DND-41 (cell line): ENCODE results near the gene ZNF333.

Experiments used
- ATAC-seq: fragments of 200-7000 bp; cut with Tn5 transposase; 3 replicates; pipeline ENCODE4 v1.9.1; 2021; ENCODE audit warnings: low read depth; ENCODE audit not compliant: insufficient read depth
- DNase-seq: peaks from one replicate; pipeline ENCODE4 v3.0.0-alpha.2; 2020
- H2AFZ ChIP-seq: 2 replicates; pipeline ENCODE4 v1.6.0; 2012; ENCODE audit warnings: low read depth, low read length
- H3K27ac ChIP-seq: 2 replicates; pipeline ENCODE4 v1.5.1; 2012; ENCODE audit warnings: low read length, inconsistent platforms
- H3K27me3 ChIP-seq: fragments of 200-600 bp; sonication (generic); 2 replicates; pipeline ENCODE4 v1.6.0; 2012; ENCODE audit warnings: low read length, mild to moderate bottlenecking, inconsistent platforms; ENCODE audit not compliant: insufficient read depth, poor library complexity
- H3K36me3 ChIP-seq: 2 replicates; pipeline ENCODE4 v1.5.1; 2012; ENCODE audit warnings: low read length, inconsistent platforms; ENCODE audit not compliant: insufficient read depth
- H3K4me1 ChIP-seq: 2 replicates; pipeline ENCODE4 v1.5.1; 2012; ENCODE audit warnings: mild to moderate bottlenecking, low read length; ENCODE audit not compliant: insufficient read depth
- H3K4me2 ChIP-seq: 2 replicates; pipeline ENCODE4 v1.6.0; 2012; ENCODE audit warnings: mild to moderate bottlenecking, moderate library complexity, low read length, inconsistent platforms; ENCODE audit not compliant: insufficient read depth
- H3K4me3 ChIP-seq, 2 experiments: fragments of 200-600 bp in 1 of 2; shearing (Covaris generic) in 1 of 2; 2 replicates each; pipeline ENCODE4 v1.5.1; 2012 to 2016; ENCODE audit warnings: inconsistent platforms in 2 of 2, low read length in 2 of 2, mild to moderate bottlenecking in 2 of 2, low read depth in 1 of 2, moderate library complexity in 1 of 2
- H3K79me2 ChIP-seq: 2 replicates; pipeline ENCODE4 v1.6.0; 2012; ENCODE audit warnings: low read length, inconsistent platforms; ENCODE audit not compliant: insufficient read depth
- H3K9ac ChIP-seq: 2 replicates; pipeline ENCODE4 v1.6.0; 2012; ENCODE audit warnings: low read depth, mild to moderate bottlenecking, inconsistent platforms, low read length, moderate library complexity
- H3K9me3 ChIP-seq: 2 replicates; pipeline ENCODE4 v1.5.1; 2012; ENCODE audit warnings: low read length, moderate library complexity, mild to moderate bottlenecking, inconsistent platforms; ENCODE audit not compliant: insufficient read depth, severe bottlenecking
- H4K20me1 ChIP-seq: 2 replicates; pipeline ENCODE4 v1.6.0; 2012; ENCODE audit warnings: low read length; ENCODE audit not compliant: insufficient read depth
- EZH2 ChIP-seq: IDR thresholded peaks from 3 replicates; pipeline ENCODE4 v1.6.1; 2012; ENCODE audit warnings: borderline replicate concordance, low read depth, mild to moderate bottlenecking, moderate library complexity, low read length, inconsistent platforms; ENCODE audit not compliant: severe bottlenecking
- TF ChIP-seq, protein P1 (sequence below): IDR thresholded peaks from 2 replicates; pipeline ENCODE4 v1.5.1; 2012; ENCODE audit warnings: borderline replicate concordance, low read length, moderate library complexity, mild to moderate bottlenecking; ENCODE audit not compliant: poor library complexity, severe bottlenecking; ENCODE audit errors: extremely low read depth

ZNF333 gene

DNA sequence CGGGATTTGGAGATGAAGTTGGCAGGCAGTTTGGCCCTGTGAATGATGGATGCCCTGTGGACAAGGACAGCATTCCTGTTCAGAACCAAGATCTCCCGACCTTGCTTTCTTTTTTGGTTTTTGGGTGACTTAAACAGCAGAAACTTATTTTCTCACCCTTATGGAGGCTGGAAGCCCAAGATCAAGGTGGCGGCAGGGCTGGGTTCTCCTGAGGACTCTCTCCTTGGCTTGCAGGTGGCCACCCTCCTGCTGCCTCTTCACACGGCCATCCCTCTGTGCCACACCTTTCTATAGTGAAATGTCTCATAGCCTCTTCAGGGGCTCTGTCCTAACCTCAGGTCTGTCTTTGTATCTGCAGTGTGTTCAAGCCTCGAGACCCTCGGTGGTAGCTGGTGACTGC is 14.0 kb downstream of the ZNF333 start:
- H3K9ac ChIP-seq = no peak overlapping the region
- H3K4me1 ChIP-seq = no peaks in the 10 kb centered on the region
- H3K79me2 ChIP-seq = no peaks in the 10 kb centered on the region
- H3K4me3 ChIP-seq = no peak overlapping the region
- H3K9me3 ChIP-seq = no peaks in the 10 kb centered on the region
- no peak for DNase-seq
- H3K27ac ChIP-seq = no peak overlapping the region
- no peak overlapping the region for H2AFZ ChIP-seq
- TF ChIP-seq, protein P1, sequence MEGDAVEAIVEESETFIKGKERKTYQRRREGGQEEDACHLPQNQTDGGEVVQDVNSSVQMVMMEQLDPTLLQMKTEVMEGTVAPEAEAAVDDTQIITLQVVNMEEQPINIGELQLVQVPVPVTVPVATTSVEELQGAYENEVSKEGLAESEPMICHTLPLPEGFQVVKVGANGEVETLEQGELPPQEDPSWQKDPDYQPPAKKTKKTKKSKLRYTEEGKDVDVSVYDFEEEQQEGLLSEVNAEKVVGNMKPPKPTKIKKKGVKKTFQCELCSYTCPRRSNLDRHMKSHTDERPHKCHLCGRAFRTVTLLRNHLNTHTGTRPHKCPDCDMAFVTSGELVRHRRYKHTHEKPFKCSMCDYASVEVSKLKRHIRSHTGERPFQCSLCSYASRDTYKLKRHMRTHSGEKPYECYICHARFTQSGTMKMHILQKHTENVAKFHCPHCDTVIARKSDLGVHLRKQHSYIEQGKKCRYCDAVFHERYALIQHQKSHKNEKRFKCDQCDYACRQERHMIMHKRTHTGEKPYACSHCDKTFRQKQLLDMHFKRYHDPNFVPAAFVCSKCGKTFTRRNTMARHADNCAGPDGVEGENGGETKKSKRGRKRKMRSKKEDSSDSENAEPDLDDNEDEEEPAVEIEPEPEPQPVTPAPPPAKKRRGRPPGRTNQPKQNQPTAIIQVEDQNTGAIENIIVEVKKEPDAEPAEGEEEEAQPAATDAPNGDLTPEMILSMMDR = no peak
- no peak overlapping the region for H3K4me2 ChIP-seq
- no peak for ATAC-seq
- no peaks in the 10 kb centered on the region for H3K27me3 ChIP-seq
- H4K20me1 ChIP-seq = no peaks in the 10 kb centered on the region
- peaks cover 86% of the 10 kb centered on the region for H3K36me3 ChIP-seq

DNA sequence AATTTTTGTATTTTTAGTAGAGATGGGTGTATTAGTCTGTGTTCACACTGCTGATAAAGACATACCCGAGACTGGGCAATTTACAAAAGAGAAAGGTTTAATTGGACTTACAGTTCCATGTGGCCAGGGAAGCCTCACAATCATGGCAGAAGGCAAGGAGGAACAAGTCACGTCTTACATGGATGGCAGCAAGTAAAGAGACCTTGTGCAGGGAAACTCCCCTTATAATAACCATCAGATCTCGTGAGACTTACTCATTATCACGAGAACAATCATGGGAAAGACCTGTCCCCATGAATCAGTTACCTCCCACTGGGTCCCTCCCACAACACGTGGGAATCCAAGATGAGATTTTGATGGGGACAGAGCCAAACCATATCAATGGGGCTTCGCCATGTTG is 14.6 kb downstream of the ZNF333 start:
- H2AFZ ChIP-seq = no peak overlapping the region
- no peak overlapping the region for H3K9ac ChIP-seq
- no peaks in the 10 kb centered on the region for H3K4me1 ChIP-seq
- H3K4me2 ChIP-seq = no peak overlapping the region
- H4K20me1 ChIP-seq = no peaks in the 10 kb centered on the region
- DNase-seq (no peak), ATAC-seq (no peak)
- peaks cover 87% of the 10 kb centered on the region for H3K36me3 ChIP-seq
- H3K9me3 ChIP-seq = no peaks in the 10 kb centered on the region
- no peak overlapping the region for H3K4me3 ChIP-seq
- TF ChIP-seq, protein P1 = no peak
- no peak for TF ChIP-seq EZH2
- no peak overlapping the region for H3K27ac ChIP-seq
- no peaks in the 10 kb centered on the region for H3K27me3 ChIP-seq
- H3K79me2 ChIP-seq = no peaks in the 10 kb centered on the region

DNA sequence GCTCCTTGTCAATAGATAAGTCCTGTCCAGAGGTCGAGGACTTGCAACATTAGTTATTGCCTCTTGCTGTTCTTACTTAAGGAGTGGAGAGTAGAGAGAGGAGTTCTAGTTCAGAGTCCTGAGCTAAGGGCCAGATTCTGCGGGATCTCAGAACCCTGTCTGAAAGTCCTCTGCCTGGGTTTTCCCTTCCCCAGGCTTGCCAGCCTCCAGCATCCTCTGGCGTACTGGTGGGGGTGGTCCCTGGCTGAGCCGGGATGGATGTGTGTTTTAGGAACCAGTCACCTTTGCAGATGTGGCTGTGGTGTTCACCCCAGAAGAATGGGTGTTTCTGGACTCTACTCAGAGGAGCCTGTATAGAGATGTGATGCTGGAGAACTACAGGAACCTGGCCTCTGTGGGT is 26.0 kb downstream of the ZNF333 start:
- TF ChIP-seq, protein P1 = no peak
- no peak for TF ChIP-seq EZH2
- Histone ChIP-seq H3K9me3 (peaks cover 36% of the 10 kb centered on the region), H3K4me1 (no peaks in the 10 kb centered on the region), H3K27me3 (no peaks in the 10 kb centered on the region), H4K20me1 (no peaks in the 10 kb centered on the region), H3K27ac (no peak overlapping the region), H3K36me3 (peaks cover 70% of the 10 kb centered on the region), H3K4me2 (no peak overlapping the region), H3K9ac (no peak overlapping the region), H2AFZ (no peak overlapping the region), H3K79me2 (no peaks in the 10 kb centered on the region), H3K4me3 (no peak overlapping the region)
- DNase-seq = no peak
- no peak for ATAC-seq

DNA sequence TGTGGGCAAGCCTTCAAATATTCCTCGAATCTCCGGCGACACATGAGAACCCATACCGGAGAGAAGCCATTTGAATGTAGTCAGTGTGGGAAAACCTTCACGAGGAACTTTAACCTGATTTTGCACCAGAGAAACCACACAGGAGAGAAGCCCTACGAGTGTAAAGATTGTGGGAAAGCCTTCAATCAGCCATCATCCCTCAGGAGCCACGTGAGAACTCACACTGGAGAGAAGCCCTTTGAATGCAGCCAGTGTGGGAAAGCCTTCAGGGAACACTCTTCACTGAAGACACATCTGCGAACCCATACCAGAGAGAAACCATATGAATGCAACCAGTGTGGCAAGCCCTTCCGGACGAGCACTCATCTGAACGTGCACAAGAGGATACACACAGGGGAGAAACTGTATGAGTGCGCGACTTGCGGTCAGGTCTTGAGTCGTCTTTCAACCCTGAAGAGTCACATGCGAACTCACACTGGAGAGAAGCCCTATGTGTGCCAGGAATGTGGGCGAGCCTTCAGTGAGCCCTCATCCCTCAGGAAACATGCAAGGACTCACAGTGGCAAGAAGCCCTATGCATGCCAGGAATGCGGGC is 28.8 kb downstream of the ZNF333 start:
- TF ChIP-seq, protein P1 = no peak
- TF ChIP-seq EZH2 = no peak
- no peak overlapping the region for H3K4me2 ChIP-seq
- H3K27me3 ChIP-seq = no peaks in the 10 kb centered on the region
- no peak overlapping the region for H2AFZ ChIP-seq
- DNase-seq (no peak), ATAC-seq (no peak)
- peaks cover 40% of the 10 kb centered on the region for H3K9me3 ChIP-seq
- H3K79me2 ChIP-seq = no peaks in the 10 kb centered on the region
- no peak overlapping the region for H3K9ac ChIP-seq
- H3K4me3 ChIP-seq = no peak overlapping the region
- no peaks in the 10 kb centered on the region for H3K4me1 ChIP-seq
- H4K20me1 ChIP-seq = no peaks in the 10 kb centered on the region
- H3K27ac ChIP-seq = no peak overlapping the region
- peaks cover 59% of the 10 kb centered on the region for H3K36me3 ChIP-seq
